Hematopoietic multipotent progenitor cell treated with erythropoietin and hydrocortisone succinate and interleukin-3 and kit ligand, for 15 days (in vitro differentiated cells): Measurements from ENCODE around the gene IL2RA.
"Not testable (repeated sequence)": the region's sequence is repeated elsewhere in the genome, so short reads cannot be mapped to it uniquely, and the experiment has no call there.

Experiments used
- DNase-seq: peaks from one replicate; pipeline ENCODE4 v3.0.0-alpha.2; 2015; ENCODE audit warnings: low spot score

The IL2RA gene

GRCh38 chr10:6056411-6057135 lies 5.6 kb downstream of the IL2RA start:
- DNase-seq: no peak

GRCh38 chr10:6055929-6056328 lies 6.2 kb downstream of the IL2RA start:
- DNase-seq: no peak

GRCh38 chr10:6054884-6055283 lies 7.3 kb downstream of the IL2RA start:
- DNase-seq: no peak

DNA sequence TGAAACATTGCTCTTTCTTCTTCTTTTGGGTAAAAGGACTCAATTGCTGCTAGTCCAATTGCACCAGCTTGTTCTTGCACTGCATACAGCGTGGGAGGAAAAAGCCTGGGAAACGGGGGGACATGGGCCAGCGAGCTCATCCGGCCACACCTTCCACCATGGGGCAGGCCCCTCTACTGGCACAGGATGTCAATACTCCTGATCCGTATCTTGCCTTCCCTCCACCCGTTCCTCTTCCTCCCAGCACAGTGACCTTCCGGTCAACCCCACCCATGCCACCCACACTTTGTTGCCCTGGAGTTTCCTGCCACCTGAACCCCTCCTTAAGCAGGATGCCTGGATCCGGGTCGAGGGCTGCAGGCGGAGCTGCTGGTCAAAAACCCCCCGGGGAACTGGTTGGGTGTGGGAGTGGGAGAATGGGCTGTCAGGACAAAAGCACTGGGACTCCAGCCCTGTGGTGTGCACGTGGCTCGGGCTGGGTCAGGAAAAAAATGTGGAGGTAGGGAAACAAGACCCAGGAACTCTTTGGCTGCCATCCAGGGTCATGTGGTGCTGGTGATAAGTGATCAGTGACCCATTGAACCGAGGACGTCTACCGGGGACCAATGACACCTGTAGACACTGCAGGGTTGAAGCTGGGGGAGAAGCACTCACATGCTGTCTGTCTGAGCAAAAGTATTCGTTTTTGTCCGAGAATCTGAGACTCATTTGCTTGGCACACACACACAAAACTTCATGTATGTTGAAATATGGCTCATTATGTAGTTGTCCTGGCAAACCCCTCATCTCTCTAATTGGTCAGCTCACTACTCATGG lies 8.1 kb downstream of the IL2RA start:
- no peak for DNase-seq

- no peak for DNase-seq
Observed at GRCh38 chr10:6053303-6053702, 8.9 kb downstream of the IL2RA start.

GRCh38 chr10:6052247-6053221 lies 9.6 kb downstream of the IL2RA start:
- no peak for DNase-seq

DNA sequence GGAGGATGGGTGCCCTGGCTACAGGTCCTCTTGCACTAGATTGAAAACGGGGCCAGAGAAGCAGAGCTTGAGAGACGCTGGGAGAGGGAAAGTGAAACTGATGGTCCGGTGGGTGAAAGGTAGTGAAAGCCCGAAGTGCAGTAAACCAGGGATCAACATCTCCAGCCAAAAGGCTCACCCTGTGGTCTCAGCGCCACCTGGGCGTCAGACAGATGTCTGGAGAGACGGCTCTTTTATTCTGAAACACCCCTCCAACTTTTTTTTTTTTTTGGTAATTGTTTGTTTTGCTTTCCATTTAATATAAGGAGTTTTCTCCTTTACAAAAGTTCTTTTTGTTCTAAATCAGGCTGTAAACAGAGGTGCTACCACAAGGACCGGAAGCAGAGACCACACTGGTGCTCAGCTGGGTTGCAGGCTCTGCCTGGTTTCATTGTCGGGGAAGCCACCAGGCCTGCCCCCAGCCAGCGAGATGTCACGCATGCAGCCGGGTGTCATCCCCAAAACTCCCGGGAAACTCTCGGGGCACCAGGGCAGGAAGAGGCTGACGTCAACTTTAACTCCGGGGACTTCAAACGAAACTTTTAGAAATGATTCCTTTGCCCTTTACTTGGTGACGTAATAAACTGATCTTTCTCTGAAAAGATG lies 11.2 kb downstream of the IL2RA start:
- peak; percentile 80 for DNase-seq

DNA sequence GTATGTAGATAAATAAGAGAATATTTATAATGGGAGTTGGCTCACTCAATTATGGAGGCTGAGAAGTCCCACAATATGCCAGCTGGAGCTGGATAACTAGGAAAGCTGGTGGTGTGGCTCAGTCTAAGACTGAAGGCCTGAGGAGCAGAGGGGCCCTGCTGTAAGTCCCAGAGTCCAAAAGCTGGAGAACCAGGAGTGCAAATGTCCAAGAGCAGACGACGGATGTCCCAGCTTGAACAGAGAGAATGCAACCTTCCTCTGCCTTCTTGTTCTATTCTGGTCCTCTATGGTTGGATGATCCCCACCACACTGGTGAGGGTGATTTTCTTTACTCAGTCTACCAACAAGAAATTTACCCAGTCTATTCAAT lies 13.2 kb downstream of the IL2RA start:
- no peak for DNase-seq

DNA sequence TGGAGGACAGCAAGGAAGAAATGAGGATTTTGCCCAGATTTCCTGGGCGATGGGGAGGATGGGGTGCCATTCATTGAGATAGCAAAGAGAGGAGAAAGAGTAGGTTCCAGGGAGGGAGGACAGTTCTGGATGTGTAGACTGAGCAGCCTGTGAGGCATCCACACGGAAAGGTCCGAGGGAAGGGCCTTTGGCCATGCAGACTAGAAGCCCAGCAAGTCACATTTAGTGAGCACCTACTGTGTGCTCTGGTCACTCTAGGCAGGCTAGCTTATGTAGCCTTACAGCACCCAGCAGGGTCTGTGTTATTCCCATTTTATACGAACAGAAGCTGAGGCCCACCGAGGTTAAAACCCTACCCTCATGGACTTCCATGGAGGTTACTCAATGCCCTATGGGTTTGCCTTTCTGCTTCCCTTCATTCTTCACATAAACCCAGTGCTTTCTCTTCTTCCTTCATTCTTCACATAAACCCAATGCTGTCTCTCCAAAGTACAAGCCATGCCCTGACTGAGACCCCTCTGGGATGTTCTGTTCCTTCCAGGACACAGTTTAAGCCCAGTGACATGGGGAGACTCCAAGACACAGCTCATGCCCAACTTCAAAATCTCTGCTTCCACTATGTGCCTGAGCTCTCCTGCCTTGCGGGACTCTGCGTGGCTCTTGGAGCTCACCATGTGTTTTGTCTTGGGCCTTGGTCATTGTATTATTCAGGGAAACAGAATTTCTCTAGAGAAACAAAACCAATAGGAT lies 13.7 kb downstream of the IL2RA start:
- no peak for DNase-seq

DNA sequence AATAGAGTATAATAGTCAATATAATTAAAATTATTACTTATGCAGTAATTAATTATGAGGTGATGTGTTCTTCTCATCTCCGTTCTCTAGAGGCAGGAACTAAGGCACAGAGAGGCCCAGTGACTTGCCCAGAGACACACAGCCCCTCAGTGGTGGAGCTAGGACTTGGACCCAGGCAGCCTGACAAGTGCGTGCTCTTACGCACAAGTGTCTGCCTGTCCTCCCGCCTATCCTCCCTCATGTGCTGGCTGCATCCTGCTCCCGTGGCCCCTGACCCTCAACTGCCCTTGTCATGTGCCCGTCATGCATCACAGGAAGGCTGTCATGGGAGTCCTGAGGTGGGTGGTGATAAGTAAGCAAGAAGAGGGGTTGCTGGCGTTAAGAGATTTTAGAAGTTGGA lies 14.3 kb downstream of the IL2RA start:
- DNase-seq: no peak

- DNase-seq: no peak
Observed at GRCh38 chr10:6046773-6047611, 15.2 kb downstream of the IL2RA start.

DNA sequence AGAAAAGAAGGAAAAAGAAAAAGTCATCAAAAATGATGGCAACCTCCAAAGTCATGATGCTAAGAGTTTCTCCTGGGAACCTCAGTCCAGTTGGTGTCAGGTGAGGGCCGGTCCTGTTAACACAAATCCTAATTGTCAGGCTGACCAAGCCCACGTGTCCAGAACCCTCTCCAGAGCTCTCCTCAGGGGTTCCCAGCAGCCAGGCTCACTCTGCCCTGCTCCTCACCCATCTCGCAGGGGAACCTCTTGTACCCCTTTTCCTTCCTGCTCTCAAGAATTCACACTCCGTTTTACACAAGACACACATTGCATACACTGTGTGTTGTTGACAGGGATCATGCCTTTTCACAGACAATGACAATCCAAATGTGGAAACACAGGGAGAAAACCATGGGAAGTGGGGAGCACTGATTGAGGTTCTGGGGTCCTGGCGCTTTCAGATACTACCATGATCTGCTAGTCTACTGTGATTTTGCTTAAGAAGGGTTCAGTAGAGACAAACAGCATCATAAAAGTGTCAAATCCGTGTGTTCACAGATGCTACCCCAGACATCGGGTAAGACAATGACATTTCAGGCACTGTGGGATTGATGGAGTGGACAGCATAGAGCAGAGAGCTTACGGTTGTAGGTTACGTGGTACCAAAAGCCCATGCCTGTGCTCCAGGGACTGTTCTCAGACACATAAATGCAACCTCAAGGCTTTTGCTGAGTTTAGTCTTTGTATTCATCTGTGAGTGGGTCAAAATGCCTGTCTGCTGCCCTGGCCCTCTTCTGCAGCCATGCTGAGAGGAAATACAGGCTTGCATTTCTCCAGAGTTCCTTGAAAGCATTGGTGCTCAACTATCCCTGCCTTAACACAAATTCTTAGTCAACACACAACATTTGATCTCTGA lies 16.0 kb downstream of the IL2RA start:
- no peak for DNase-seq

DNA sequence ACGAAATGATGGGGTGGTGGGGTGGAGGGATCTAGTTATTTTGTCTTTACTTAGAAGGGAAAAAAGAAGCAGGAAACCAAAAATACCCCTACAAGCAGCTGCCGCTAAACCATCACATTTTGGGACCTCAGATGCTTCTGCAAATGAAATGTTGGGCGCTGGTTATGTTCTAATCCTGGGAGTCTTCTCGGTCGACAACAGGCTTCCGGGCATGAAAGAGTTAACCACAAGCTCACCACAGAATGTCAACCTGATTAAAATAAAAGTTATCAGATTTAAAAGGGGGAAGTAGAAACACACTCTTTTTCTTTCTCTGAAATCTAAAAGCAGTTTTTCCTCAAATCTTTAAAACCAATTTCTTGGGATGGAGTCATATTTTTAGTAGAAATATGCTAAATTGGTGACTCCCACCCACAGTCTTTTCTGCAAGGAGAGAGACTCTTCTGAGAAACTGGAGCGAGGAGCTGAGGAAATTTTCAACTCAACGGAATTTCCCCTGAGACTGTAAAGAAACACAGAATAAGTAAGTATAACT lies 16.8 kb downstream of the IL2RA start:
- no peak for DNase-seq

DNA sequence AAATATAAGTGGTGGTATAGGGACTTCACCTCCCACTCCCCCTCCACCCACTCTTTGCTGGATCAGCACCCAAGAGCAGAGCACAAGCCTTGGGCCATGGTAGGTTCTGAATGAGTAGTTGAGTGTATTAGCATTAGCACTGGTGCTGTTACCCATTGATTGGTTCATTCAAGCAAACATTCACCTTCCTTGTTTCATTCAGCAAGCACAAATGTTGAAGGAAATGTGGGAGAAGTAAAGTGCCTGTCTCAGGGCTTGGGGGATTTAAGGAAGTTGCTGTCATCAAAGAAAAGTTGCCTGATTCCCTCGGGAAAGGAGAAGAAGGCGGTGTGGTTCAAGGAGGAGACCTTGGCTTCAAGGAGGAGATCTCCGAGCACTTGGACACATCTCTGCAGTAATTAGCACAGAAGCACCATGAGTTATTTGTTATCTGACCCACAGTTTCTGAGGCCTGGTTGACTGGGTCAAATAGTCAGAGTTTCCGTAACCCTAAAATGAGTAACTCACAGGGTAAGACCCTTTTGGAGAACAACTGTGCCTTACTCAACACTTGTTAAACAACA lies 17.3 kb downstream of the IL2RA start:
- DNase-seq: no peak

DNA sequence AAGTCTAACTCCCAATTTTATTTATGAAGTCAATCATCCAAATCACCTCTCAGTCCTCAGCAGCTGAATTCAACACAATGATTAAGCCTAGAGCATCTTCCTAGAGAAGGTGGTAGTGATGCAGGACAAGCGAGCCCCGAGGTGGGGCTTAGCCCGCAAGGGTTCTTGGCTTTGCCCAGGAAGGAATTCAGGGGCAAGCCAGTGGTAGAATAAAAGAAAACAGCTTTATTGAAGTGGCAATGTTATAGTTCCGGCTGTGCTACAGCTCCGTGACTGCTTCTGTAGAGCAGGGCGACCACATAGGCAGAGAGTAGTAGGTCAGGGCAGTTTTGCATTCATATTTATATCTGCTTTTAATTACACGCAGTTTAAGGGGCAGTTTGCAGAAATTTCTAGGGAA lies 18.1 kb downstream of the IL2RA start:
- DNase-seq: no peak

GRCh38 chr10:6043377-6043776 lies 18.8 kb downstream of the IL2RA start:
- not testable (repeated sequence) for DNase-seq

- no peak for DNase-seq
Observed at GRCh38 chr10:6040205-6040604, 22.0 kb downstream of the IL2RA start.

GRCh38 chr10:6039711-6040110 lies 22.5 kb downstream of the IL2RA start:
- no peak for DNase-seq
